ENCODE data around the gene ANKRD9.

Gene ANKRD9

GRCh38 chr14:102509746-102510615, at the start of gene ANKRD9:
Gene ANKRD9 (minus strand): TSS chr14:102509776. CDS start chr14:102507889, 1,887 bp downstream.
- TF ChIP-seq GATA3 (IDR thresholded peaks at IDR 0.05; ENCODE audit: low read depth, low read length) (no peak), GATA2 (IDR thresholded peaks at IDR 0.05; ENCODE audit: low read depth, low read length) (no peak)

GRCh38 chr14:102558556-102558955, 49.0 kb upstream of the ANKRD9 start:
- no peak for TF ChIP-seq GATA2 (IDR thresholded peaks at IDR 0.05; ENCODE audit: low read depth, low read length)
- TF ChIP-seq GATA3 (IDR thresholded peaks at IDR 0.05; ENCODE audit: low read depth, low read length): no peak

- TF ChIP-seq GATA2 (IDR thresholded peaks at IDR 0.05; ENCODE audit: low read depth, low read length) (no peak), GATA3 (IDR thresholded peaks at IDR 0.05; ENCODE audit: low read depth, low read length) (no peak)
Observed at GRCh38 chr14:102557434-102558226, 48.1 kb upstream of the ANKRD9 start.

- no peak for TF ChIP-seq GATA3 (IDR thresholded peaks at IDR 0.05; ENCODE audit: low read depth, low read length)
- TF ChIP-seq GATA2 (IDR thresholded peaks at IDR 0.05; ENCODE audit: low read depth, low read length): no peak
Observed at GRCh38 chr14:102556098-102556677, 46.6 kb upstream of the ANKRD9 start.

GRCh38 chr14:102554821-102555819, 45.5 kb upstream of the ANKRD9 start:
- TF ChIP-seq GATA3 (IDR thresholded peaks at IDR 0.05; ENCODE audit: low read depth, low read length) (no peak), GATA2 (IDR thresholded peaks at IDR 0.05; ENCODE audit: low read depth, low read length) (no peak)

- TF ChIP-seq GATA2 (IDR thresholded peaks at IDR 0.05; ENCODE audit: low read depth, low read length) (no peak), GATA3 (IDR thresholded peaks at IDR 0.05; ENCODE audit: low read depth, low read length) (no peak)
Observed at GRCh38 chr14:102551995-102552705, 42.6 kb upstream of the ANKRD9 start.

GRCh38 chr14:102548616-102549240, 39.2 kb upstream of the ANKRD9 start:
- no peak for TF ChIP-seq GATA2 (IDR thresholded peaks at IDR 0.05; ENCODE audit: low read depth, low read length)
- TF ChIP-seq GATA3 (IDR thresholded peaks at IDR 0.05; ENCODE audit: low read depth, low read length): no peak

GRCh38 chr14:102545461-102546265, 36.1 kb upstream of the ANKRD9 start:
- no peak for TF ChIP-seq GATA2 (IDR thresholded peaks at IDR 0.05; ENCODE audit: low read depth, low read length)
- no peak for TF ChIP-seq GATA3 (IDR thresholded peaks at IDR 0.05; ENCODE audit: low read depth, low read length)

- TF ChIP-seq GATA3 (IDR thresholded peaks at IDR 0.05; ENCODE audit: low read depth, low read length) (no peak), GATA2 (IDR thresholded peaks at IDR 0.05; ENCODE audit: low read depth, low read length) (no peak)
Observed at GRCh38 chr14:102544747-102545460, 35.3 kb upstream of the ANKRD9 start.

GRCh38 chr14:102544046-102544746, 34.6 kb upstream of the ANKRD9 start:
- TF ChIP-seq GATA3 (IDR thresholded peaks at IDR 0.05; ENCODE audit: low read depth, low read length) (no peak), GATA2 (IDR thresholded peaks at IDR 0.05; ENCODE audit: low read depth, low read length) (no peak)
